NK-92 (cell line): ENCODE data around the gene SEC31B.

Experiments used
- DNase-seq: peaks from one replicate; lab custom pipeline; 2025; ENCODE audit not compliant: unreplicated experiment; lab: John Stamatoyannopoulos, UW

SEC31B gene

GRCh38 chr10:100448951-100449350 lies 70.7 kb downstream of the SEC31B start:
- DNase-seq, result no peak

- DNase-seq, result no peak
These were observed 72.0 kb downstream of the SEC31B start for GRCh38 chr10:100447663-100448062.

- DNase-seq, result no peak
These were observed 73.4 kb downstream of the SEC31B start for GRCh38 chr10:100446130-100446761.

GRCh38 chr10:100442548-100442947 lies 77.1 kb downstream of the SEC31B start:
- no peak for DNase-seq

DNA sequence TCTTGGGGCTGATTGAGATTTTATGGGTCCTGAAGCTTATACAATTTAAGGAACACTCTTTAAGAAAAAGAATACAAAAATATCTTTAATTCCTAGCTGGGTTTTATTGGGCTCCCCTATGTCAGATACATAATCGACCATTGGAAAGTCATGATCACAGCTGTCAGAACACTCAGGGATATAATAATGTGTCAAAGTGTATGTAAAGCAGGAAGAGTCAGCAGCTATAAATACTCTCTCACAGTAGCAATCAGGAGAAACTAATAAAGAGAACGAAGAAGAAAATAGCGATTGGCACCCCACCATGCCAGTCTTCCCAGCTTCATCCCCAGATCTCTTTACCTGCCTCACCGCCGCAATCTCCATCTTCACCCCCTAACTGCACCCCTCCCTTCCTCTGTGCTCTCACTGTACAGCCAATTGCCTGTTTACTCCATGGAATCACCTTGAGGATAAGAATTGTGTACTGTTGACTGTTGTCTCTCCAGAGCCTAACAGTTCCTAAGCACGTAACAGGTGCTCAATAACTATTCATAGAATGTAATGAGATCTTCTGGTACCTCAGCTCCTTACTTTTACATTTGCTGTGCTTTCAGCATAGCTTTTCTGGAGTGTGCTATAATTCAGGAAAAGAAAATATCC lies 80.9 kb downstream of the SEC31B start:
- no peak for DNase-seq
